ENCODE measurements around the gene GRM1. TPM values are rescaled to one million over a fixed set of nuclear protein-coding genes. Genes with fewer than 3 reads are reported as not detected.

Gene GRM1
- total and polyA plus RNA-seq, 9 of the 15 experiments (the other 6 are each of a cell fraction or from before 2014, with no cell fraction given), result not detected

DNA sequence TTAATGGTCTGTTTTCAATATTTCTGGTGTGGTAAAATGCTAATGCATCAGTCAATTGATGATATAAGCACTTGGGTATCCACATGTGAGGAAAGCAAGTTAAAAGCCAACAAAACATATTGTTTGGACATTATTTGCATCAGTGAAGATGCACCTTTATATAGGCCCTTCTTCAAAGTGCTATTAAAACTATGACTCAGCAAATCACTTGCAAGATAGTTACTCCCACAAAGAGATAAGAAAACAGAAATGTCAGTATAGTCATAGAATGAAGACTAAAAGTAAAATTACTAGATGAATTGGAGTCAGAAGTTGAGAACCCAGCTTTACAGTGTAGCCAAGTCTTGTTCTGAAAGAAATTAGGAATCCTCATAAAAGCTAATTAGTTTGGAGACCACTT, 14.6 kb upstream of the GRM1 start (continued):
- TF ChIP-seq, protein P1, sequence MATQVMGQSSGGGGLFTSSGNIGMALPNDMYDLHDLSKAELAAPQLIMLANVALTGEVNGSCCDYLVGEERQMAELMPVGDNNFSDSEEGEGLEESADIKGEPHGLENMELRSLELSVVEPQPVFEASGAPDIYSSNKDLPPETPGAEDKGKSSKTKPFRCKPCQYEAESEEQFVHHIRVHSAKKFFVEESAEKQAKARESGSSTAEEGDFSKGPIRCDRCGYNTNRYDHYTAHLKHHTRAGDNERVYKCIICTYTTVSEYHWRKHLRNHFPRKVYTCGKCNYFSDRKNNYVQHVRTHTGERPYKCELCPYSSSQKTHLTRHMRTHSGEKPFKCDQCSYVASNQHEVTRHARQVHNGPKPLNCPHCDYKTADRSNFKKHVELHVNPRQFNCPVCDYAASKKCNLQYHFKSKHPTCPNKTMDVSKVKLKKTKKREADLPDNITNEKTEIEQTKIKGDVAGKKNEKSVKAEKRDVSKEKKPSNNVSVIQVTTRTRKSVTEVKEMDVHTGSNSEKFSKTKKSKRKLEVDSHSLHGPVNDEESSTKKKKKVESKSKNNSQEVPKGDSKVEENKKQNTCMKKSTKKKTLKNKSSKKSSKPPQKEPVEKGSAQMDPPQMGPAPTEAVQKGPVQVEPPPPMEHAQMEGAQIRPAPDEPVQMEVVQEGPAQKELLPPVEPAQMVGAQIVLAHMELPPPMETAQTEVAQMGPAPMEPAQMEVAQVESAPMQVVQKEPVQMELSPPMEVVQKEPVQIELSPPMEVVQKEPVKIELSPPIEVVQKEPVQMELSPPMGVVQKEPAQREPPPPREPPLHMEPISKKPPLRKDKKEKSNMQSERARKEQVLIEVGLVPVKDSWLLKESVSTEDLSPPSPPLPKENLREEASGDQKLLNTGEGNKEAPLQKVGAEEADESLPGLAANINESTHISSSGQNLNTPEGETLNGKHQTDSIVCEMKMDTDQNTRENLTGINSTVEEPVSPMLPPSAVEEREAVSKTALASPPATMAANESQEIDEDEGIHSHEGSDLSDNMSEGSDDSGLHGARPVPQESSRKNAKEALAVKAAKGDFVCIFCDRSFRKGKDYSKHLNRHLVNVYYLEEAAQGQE (IDR thresholded peaks at IDR 0.05; ENCODE audit: borderline replicate concordance), result no peak
- TF ChIP-seq, protein P1 (CRISPR knock-in tag; IDR thresholded peaks at IDR 0.05; ENCODE audit: low read depth), result no peak

DNA sequence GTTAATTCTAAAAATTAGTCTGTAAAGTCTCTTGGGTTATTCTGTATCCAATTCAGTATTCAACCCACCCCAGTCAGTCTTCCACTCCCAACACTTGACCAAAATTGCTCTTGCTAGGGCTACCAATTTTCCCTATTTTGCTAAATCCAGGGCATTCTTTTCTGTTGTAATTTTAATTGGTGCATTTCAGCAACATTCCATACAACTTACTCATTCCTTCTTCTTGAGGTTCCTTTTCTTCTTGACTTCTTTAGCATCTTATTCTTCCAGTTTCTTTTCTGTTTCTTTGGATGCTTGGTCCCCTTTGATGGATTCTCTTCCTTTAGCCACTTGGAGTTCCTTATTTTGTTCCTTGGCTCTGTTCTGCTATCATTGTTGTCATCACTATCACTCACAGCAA, 11.2 kb upstream of the GRM1 start:
- H4K20me1 ChIP-seq (replicated peaks; ENCODE audit: control insufficient read depth, insufficient read depth, low read length), result no peaks in the 10 kb centered on the region
- intact Hi-C loops (cut with micrococcal nuclease) (no loop called here), in situ Hi-C loops (cut with MboI) (no loop called here)
- no peaks in the 10 kb centered on the region for H3K9me1 ChIP-seq (ENCODE audit: control insufficient read depth, insufficient read depth, low read length)
- no peaks in the 10 kb centered on the region for H3K27me3 ChIP-seq (ENCODE audit: control insufficient read depth in 2 of 2, insufficient read depth in 2 of 2, low read length in 2 of 2)
- POLR2A ChIA-PET, result no interaction called here
- CTCF ChIA-PET (ENCODE audit: low intra/inter-chr PET ratio), result no interaction called here
- no peak overlapping the region for H3K9ac ChIP-seq (ENCODE audit: insufficient read depth in 1 of 2, low read depth in 2 of 2, low read length in 2 of 2)
- H3K4me2 ChIP-seq (ENCODE audit: insufficient read depth, low read length), result no peak overlapping the region
- DNase-seq (ENCODE audit: extremely low read depth in 1 of 4, low spot score in 3 of 4) (no peak), FAIRE-seq (no peak), ATAC-seq (no peak)
- H3K4me1 ChIP-seq (replicated peaks in 1 of 2; ENCODE audit: control insufficient read depth in 2 of 2, insufficient read depth in 2 of 2, low read length in 2 of 2), result no peaks in the 10 kb centered on the region
- no peak overlapping the region for H3K27ac ChIP-seq (ENCODE audit: extremely low read depth, low read depth, low read length)
- H2AFZ ChIP-seq (ENCODE audit: low read depth, low read length), result no peak overlapping the region
- H3K9me3 ChIP-seq (replicated peaks; ENCODE audit: control insufficient read depth, insufficient read depth, low read depth, low read length), result no peaks in the 10 kb centered on the region
- H3K4me3 ChIP-seq, result no peak overlapping the region
- H3K36me3 ChIP-seq (ENCODE audit: control insufficient read depth, insufficient read depth, low read length), result no peaks in the 10 kb centered on the region
- no peaks in the 10 kb centered on the region for H3K79me2 ChIP-seq (ENCODE audit: control insufficient read depth, insufficient read depth, low read length)
- no TSS peak for BruUV-seq (replicated peaks)
- TF ChIP-seq SRSF9 (IDR thresholded peaks at IDR 0.05; ENCODE audit: borderline replicate concordance, low read depth, low read length) (no peak), SMC3 (conservative IDR thresholded peaks at IDR 0.05; ENCODE audit: insufficient read depth, low read depth, low read length) (no peak), ZNF75A (CRISPR knock-in tag; IDR thresholded peaks at IDR 0.05) (no peak), BRCA1 (IDR thresholded peaks at IDR 0.05) (no peak), BRCA1 (CRISPR knock-in tag; IDR thresholded peaks at IDR 0.05) (no peak), ZNF140 (CRISPR knock-in tag; IDR thresholded peaks at IDR 0.05) (no peak), NFE2L1 (tag; IDR thresholded peaks at IDR 0.05; ENCODE audit: borderline replicate concordance, low read depth) (no peak), TCFL5 (CRISPR knock-in tag; conservative IDR thresholded peaks at IDR 0.05) (no peak)
- TF ChIP-seq, protein P2, sequence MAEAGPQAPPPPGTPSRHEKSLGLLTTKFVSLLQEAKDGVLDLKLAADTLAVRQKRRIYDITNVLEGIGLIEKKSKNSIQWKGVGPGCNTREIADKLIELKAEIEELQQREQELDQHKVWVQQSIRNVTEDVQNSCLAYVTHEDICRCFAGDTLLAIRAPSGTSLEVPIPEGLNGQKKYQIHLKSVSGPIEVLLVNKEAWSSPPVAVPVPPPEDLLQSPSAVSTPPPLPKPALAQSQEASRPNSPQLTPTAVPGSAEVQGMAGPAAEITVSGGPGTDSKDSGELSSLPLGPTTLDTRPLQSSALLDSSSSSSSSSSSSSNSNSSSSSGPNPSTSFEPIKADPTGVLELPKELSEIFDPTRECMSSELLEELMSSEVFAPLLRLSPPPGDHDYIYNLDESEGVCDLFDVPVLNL (CRISPR knock-in tag; IDR thresholded peaks at IDR 0.05; ENCODE audit: low read depth), result no peak
- TF ChIP-seq, protein P3, sequence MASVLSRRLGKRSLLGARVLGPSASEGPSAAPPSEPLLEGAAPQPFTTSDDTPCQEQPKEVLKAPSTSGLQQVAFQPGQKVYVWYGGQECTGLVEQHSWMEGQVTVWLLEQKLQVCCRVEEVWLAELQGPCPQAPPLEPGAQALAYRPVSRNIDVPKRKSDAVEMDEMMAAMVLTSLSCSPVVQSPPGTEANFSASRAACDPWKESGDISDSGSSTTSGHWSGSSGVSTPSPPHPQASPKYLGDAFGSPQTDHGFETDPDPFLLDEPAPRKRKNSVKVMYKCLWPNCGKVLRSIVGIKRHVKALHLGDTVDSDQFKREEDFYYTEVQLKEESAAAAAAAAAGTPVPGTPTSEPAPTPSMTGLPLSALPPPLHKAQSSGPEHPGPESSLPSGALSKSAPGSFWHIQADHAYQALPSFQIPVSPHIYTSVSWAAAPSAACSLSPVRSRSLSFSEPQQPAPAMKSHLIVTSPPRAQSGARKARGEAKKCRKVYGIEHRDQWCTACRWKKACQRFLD (CRISPR knock-in tag; IDR thresholded peaks at IDR 0.05), result no peak
